Fibroblast of the aortic adventitia (primary cell): ENCODE data around the gene PRKN. TPM values are rescaled to one million over a fixed set of nuclear protein-coding genes. Genes with fewer than 3 reads are reported as not detected.

Source experiments
- DNase-seq: peaks from one replicate; pipeline ENCODE4 v3.0.0-alpha.2; 2010; ENCODE audit warnings: low read depth
- H3K4me3 ChIP-seq: 2 replicates; pipeline ENCODE4 v1.5.1; 2011; ENCODE audit warnings: low read depth, mild to moderate bottlenecking, control low read depth, low read length, moderate library complexity
- CTCF ChIP-seq: IDR thresholded peaks from 2 replicates; pipeline ENCODE4 v1.5.1; 2011; ENCODE audit warnings: mild to moderate bottlenecking, low read length, control low read depth, inconsistent platforms; ENCODE audit not compliant: insufficient read depth
- total RNA-seq: library from RNA; depleted of rRNA; stranded (reverse); fragments of >200 nt; gene quantifications from 2 replicates; pipeline ENCODE4 v1.2.3, GENCODE V29; 2012; ENCODE audit warnings: low replicate concordance

PRKN gene
- total RNA-seq, 1 donor = 2.0 TPM

GRCh38 chr6:162267641-162268040, 459.9 kb downstream of the PRKN start:
- H3K4me3 ChIP-seq = no peak overlapping the region
- DNase-seq = no peak
- no peak for TF ChIP-seq CTCF

- TF ChIP-seq CTCF = no peak
- no peak for DNase-seq
Observed at GRCh38 chr6:162267126-162267525, 460.4 kb downstream of the PRKN start.

GRCh38 chr6:162264581-162264980, 463.0 kb downstream of the PRKN start:
- DNase-seq = no peak
- H3K4me3 ChIP-seq = no peak overlapping the region
- no peak for TF ChIP-seq CTCF

More at GRCh38 chr6:162267126-162267525, 460.4 kb downstream of the PRKN start:
- no peak overlapping the region for H3K4me3 ChIP-seq

GRCh38 chr6:162262466-162263196, 464.9 kb downstream of the PRKN start:
- H3K4me3 ChIP-seq = no peak overlapping the region
- TF ChIP-seq CTCF = no peak
- DNase-seq = no peak

GRCh38 chr6:162261598-162261997, 466.0 kb downstream of the PRKN start:
- DNase-seq = no peak

GRCh38 chr6:162260027-162260426, 467.5 kb downstream of the PRKN start:
- DNase-seq = no peak
- no peak overlapping the region for H3K4me3 ChIP-seq
- no peak for TF ChIP-seq CTCF

More at GRCh38 chr6:162261598-162261997, 466.0 kb downstream of the PRKN start:
- no peak overlapping the region for H3K4me3 ChIP-seq
- TF ChIP-seq CTCF = no peak

- H3K4me3 ChIP-seq = no peak overlapping the region
- no peak for DNase-seq
- no peak for TF ChIP-seq CTCF
Observed at GRCh38 chr6:162258647-162259046, 468.9 kb downstream of the PRKN start.
